GM18858 (cell line): ENCODE measurements around the gene RYR3.

Experiments
- ATAC-seq: cut with Tn5 transposase; IDR thresholded peaks from one replicate; pipeline ENCODE4 v1.9.1; 2021; ENCODE audit not compliant: unreplicated experiment

RYR3 gene

DNA sequence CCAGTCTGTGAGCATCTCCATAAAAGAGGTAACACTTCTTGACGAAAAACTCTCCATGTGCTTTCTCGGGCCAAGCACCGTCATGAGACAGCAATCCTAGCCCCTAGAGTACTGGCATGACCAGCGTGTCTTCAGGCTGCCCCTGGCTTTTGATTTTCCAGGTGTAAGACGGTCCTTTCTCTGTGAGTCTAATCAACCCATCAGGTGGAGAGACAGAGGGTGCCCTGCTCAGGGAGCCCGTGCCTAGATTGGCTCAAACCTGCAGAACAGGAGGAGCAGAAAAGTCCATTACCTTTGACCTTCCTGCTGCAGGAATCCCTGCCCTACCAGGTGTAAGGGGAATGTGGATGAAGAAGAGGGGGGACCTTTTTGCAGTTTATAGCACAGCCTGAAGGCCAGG is 548.1 kb downstream of the RYR3 start:
- ATAC-seq, result no peak

DNA sequence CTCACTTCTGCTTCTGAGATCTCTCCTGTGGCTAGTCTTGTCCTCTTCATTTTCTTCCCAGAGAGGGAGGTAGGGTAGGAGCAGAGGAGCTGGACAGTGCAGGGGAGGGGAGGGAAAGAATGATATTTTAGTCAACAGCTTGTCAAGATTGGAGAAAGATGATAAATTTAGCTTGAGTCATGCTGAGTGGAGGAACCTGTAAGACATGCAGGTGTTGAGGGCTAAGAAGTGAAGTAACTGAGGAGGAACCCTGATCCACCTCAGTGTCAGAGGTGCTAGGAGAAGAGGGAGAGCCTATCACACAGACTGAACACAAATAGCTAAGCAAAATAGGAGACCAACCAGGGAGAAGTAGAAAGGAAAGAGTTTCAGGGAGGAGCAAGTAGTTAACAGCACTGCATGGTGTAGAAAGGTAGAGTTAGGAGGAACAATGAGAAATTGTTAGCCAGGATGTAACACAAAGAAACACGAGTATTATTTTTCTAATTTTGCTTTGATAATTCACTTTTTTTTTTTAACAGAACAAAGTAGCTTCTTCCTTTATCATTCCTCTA is 549.3 kb downstream of the RYR3 start:
- ATAC-seq, result no peak

GRCh38 chr15:33860754-33861153 is 550.0 kb downstream of the RYR3 start:
- no peak for ATAC-seq

GRCh38 chr15:33864360-33865075 is 553.8 kb downstream of the RYR3 start:
- ATAC-seq, result no peak

GRCh38 chr15:33865416-33865815 is 554.6 kb downstream of the RYR3 start:
- no peak for ATAC-seq

- no peak for ATAC-seq
Measured at GRCh38 chr15:33866101-33866737, 555.5 kb downstream of the RYR3 start.

DNA sequence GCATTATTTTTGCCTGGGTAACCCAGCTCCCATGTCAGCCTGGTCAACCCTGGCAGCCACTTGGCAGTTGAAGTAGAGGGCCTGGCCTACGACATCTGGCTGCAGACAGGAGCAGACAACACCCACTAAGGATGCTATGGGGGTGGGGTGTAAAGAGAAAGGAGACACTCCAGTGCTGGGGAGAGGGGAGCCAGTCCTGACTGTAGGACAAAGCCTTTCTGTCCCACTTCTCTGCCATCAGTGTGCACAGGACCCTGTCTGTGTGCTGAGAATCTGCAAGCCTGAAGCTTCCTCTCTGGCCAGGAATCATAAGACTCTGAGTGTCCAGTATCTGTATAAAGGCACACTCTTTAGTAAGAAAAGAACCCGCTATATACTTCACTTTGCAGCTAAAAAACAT is 561.2 kb downstream of the RYR3 start:
- ATAC-seq, result no peak

DNA sequence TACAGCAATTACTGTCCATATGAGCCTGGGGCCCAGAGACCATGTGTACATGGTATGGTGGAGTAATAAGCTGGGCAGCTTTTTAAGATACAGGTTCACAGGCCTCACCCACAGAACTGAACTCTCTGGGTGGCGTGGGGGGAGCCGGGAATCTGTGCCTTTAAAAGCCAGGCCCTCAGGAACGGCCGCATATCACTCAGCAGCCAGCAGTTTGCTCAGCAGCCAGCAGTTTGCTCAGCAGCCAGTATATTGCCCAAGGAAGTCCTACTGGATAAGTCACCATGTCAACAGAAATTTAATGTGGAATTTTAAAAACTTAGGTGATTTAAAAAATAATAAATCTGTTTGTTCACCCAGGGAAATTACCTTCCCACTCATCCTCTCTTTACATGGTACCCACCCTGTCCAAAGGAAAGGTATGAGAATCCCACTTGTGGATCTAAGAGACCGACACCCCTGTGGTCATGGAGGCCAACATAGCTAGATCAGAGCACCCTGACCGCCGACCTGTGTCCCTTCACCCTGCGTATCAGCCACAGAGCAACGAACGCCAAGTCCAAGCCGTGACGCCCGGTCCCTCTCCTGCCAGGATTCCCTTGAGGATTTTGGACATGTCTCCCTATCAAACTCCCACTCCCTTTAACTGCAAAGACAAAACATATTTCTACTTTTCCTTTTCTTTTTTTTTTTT is 561.8 kb downstream of the RYR3 start:
- no peak for ATAC-seq

DNA sequence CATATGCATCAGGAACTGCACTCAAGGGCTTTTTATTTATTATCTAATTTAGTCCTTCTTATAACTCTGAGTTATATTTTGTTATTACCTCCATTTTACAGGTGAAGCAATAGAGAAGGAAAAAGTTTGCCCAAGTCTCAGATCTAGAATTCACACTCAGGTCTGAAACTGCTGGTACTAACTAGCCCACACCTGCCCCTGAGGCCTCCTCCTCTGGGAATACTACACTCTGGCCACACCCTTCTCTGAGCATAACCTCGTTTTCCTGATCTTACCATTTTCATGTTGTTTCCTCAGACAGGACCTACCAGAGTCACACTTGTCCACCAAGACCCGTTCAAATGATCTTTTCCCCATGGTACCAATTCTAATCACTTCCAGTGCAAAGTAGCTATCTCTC is 563.4 kb downstream of the RYR3 start:
- no peak for ATAC-seq

GRCh38 chr15:33882921-33883320 is 572.2 kb downstream of the RYR3 start:
- ATAC-seq, result no peak

DNA sequence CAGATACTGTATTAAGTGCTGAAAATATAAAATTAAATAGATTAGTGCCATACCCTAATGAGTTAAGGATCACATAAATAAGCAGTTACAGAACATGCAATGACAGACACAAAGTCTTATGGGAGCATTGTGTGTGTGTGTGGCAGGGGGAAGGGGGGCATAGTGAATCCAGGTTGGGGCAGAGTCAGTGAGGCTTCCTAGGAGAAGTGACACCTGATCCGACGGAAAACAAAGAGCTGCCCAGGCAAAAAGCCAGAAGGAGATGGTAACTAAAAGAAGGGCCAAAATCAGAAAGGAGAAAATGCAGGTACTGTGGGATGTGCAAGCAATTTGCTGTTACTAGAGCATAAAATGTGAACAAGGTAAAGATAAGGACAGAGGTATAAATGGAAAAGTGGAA is 577.4 kb downstream of the RYR3 start:
- ATAC-seq, result no peak

GRCh38 chr15:33894193-33894592 is 583.4 kb downstream of the RYR3 start:
- ATAC-seq, result no peak

DNA sequence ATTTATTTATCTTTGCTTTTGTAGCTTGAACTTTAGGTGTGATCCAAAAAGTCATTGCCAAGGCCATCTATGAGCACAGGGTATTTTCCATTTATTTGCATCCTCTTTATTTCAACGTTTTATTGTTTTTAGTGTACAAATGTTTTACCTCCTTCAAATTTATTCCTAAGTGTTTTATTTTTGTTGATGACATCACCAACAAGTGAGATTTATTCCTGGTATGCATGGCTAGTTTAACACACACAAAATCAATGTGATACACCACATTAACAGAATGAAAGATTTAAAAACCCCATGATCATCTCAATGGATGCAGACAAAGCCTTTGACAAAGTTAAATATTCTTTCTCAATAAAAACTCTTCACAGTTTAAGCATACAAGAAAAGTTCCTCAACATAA is 591.3 kb downstream of the RYR3 start:
- ATAC-seq, result no peak

GRCh38 chr15:33903661-33904060 is 592.9 kb downstream of the RYR3 start:
- ATAC-seq, result no peak

DNA sequence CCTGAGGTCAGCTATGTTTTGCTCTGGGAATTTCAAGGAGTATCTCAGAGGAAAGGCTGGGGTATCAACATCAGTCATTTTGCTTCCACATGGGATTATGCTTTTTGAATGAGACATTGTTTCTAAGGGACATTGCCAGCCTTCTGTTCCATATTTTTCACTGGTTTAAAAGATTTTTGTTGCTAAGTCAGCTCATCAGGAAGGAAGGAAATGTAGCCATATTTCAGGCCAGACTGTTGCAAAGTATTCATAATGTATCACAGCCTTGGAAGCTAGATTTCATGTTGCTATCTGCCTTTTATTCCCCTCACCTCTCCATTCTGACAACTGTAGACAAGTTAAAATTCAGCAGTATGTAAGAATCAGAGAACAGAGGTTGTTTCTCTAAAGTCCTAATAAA is 596.6 kb downstream of the RYR3 start:
- ATAC-seq, result no peak

DNA sequence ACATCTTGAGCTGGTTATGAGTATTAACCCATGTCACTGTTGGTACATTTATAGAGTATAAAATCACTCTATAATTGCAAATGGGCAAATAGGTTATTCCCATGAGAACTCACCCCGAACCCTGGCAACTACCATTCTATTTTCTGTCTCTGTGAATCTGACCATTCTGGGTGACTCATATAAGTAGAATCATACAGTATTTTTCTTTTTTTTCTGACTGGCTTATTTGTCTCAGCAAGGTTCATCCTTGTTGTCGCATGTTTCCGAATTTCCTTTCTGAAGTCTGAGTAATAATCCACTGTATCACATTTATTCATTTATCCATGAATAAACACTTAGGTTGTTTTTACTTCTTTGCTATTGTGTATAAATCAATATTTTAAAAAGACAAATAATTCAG is 597.6 kb downstream of the RYR3 start:
- ATAC-seq, result no peak

GRCh38 chr15:33910741-33911140 is 600.0 kb downstream of the RYR3 start:
- ATAC-seq, result no peak

GRCh38 chr15:33912326-33912725 is 601.6 kb downstream of the RYR3 start:
- no peak for ATAC-seq

- no peak for ATAC-seq
Measured at GRCh38 chr15:33913459-33913858, 602.7 kb downstream of the RYR3 start.
